ENCODE measurements around the gene CACNA1D.

Gene CACNA1D

DNA sequence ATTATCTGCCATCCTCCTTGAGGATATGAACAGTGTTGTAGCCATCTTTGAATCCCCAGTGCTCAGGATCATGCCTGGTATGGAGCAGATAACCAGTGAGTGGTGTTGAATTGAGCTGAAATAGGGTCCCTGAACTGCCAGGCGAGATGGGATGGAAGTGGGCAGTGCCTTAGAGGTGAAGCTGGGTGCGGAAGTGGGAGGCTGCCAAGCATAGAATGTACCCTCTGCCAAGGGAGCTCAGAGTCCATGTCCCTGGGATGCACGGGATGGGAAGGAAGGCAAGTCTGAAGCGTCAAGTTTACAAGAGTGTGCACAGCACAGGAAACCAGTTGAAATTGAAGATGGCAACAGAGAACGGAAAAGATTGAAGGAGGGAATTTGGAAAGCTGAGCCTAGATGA, 147.0 kb downstream of the CACNA1D start:
- no peak overlapping the region for H3K4me3 ChIP-seq (ENCODE audit: low read depth, low read length)
- TF ChIP-seq, protein P1, sequence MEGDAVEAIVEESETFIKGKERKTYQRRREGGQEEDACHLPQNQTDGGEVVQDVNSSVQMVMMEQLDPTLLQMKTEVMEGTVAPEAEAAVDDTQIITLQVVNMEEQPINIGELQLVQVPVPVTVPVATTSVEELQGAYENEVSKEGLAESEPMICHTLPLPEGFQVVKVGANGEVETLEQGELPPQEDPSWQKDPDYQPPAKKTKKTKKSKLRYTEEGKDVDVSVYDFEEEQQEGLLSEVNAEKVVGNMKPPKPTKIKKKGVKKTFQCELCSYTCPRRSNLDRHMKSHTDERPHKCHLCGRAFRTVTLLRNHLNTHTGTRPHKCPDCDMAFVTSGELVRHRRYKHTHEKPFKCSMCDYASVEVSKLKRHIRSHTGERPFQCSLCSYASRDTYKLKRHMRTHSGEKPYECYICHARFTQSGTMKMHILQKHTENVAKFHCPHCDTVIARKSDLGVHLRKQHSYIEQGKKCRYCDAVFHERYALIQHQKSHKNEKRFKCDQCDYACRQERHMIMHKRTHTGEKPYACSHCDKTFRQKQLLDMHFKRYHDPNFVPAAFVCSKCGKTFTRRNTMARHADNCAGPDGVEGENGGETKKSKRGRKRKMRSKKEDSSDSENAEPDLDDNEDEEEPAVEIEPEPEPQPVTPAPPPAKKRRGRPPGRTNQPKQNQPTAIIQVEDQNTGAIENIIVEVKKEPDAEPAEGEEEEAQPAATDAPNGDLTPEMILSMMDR (IDR thresholded peaks at IDR 0.05; ENCODE audit: insufficient read depth, low read depth, low read length, missing control alignments) = no peak
- DNase-seq (ENCODE audit: low read depth) = no peak

DNA sequence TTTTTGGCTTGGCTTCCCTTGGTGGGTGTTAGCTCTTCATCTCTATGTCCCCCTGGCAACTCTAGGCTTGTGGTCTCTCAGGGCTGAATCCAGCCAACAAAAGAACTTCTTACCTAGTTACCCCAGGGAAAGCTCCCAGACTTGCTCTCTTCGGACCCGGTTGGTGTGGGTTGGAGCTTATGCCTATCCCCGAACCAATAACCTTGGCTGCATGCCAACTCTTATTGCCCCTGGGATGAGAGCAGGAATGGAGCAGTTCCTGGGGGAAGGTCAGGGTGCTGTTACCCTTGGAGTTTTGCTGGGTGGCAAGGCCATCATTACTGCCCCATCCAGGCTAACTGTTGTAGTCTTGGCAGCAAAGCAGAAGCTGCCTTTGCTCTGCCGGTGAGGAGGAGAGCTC, 147.8 kb downstream of the CACNA1D start:
- TF ChIP-seq, protein P1 (IDR thresholded peaks at IDR 0.05; ENCODE audit: insufficient read depth, low read depth, low read length, missing control alignments) = no peak
- H3K4me3 ChIP-seq (ENCODE audit: low read depth, low read length) = no peak overlapping the region
- DNase-seq (ENCODE audit: low read depth) = no peak

- TF ChIP-seq, protein P1 (IDR thresholded peaks at IDR 0.05; ENCODE audit: insufficient read depth, low read depth, low read length, missing control alignments) = no peak
- DNase-seq (ENCODE audit: low read depth) = no peak
- no peak overlapping the region for H3K4me3 ChIP-seq (ENCODE audit: low read depth, low read length)
Observed at GRCh38 chr3:53643757-53644156, 149.3 kb downstream of the CACNA1D start.

- TF ChIP-seq, protein P1 (IDR thresholded peaks at IDR 0.05; ENCODE audit: insufficient read depth, low read depth, low read length, missing control alignments) = no peak
- DNase-seq (ENCODE audit: low read depth) = no peak
Observed at GRCh38 chr3:53645754-53646153, 151.3 kb downstream of the CACNA1D start.

GRCh38 chr3:53646723-53647122, 152.3 kb downstream of the CACNA1D start:
- TF ChIP-seq, protein P1 (IDR thresholded peaks at IDR 0.05; ENCODE audit: insufficient read depth, low read depth, low read length, missing control alignments) = no peak
- H3K4me3 ChIP-seq (ENCODE audit: low read depth, low read length) = no peak overlapping the region
- no peak for DNase-seq (ENCODE audit: low read depth)

More at GRCh38 chr3:53645754-53646153, 151.3 kb downstream of the CACNA1D start:
- no peak overlapping the region for H3K4me3 ChIP-seq (ENCODE audit: low read depth, low read length)

DNA sequence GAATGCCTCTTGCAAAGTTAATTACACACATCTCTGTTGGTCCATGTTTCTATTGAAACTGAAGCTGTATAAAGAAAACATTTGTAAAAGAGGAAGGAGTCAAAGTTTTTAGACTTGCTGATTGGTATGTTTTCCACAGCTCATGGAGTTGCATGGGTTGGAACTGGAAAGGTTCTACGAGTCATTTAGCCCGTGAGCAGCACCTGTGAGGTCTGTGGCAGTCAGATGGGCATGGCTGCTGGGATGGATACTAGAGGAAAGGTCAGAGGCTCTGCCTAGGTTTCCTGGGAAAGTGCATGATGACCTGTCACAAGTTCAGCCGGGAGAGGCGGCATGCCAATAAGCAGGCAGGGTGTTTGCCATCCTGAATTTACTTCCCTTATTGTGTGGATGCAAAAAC, 155.4 kb downstream of the CACNA1D start:
- DNase-seq (ENCODE audit: low read depth) = no peak
- TF ChIP-seq, protein P1 (IDR thresholded peaks at IDR 0.05; ENCODE audit: insufficient read depth, low read depth, low read length, missing control alignments) = no peak
- H3K4me3 ChIP-seq (ENCODE audit: low read depth, low read length) = no peak overlapping the region

- TF ChIP-seq, protein P1 (IDR thresholded peaks at IDR 0.05; ENCODE audit: insufficient read depth, low read depth, low read length, missing control alignments) = no peak
Observed at GRCh38 chr3:53650424-53650823, 156.0 kb downstream of the CACNA1D start.

More at GRCh38 chr3:53650424-53650823, 156.0 kb downstream of the CACNA1D start:
- no peak overlapping the region for H3K4me3 ChIP-seq (ENCODE audit: low read depth, low read length)
- peak; percentile 39 for DNase-seq (ENCODE audit: low read depth)
